K562 (cell line): ENCODE measurements around the gene SERTAD1. TPM values are rescaled to one million over a fixed set of nuclear protein-coding genes. Genes with fewer than 3 reads are reported as not detected.

Source experiments
- ATAC-seq: fragments of 200-7000 bp; cut with Tn5 transposase; 3 replicates; pipeline ENCODE4 v1.9.1; 2020; ENCODE audit warnings: moderate library complexity
- BruUV-seq: library from RNA; stranded (reverse); fragments of 400-500 nt; replicated peaks from 2 replicates; lab custom pipeline; 2021; lab: Mats Ljungman, UMichigan
- CTCF ChIA-PET: fragments of 300-600 bp; formaldehyde crosslinking; extraction: SDS; loops from one replicate; lab custom pipeline; 2021; ENCODE audit warnings: low intra/inter-chr PET ratio; lab: Yijun Ruan, JAX
- POLR2A ChIA-PET: fragments of 300-600, 350-650 bp; sonication (Branson Sonifier 250); formaldehyde crosslinking; extraction: SDS; loops from one replicate; lab custom pipeline; 2021; ENCODE audit warnings: antibody characterized with exemption, inconsistent platforms; lab: Yijun Ruan, JAX
- DNase-seq, 4 experiments: peaks; one replicate each; pipeline versions ENCODE4 v3.0.0 to v3.0.0-alpha.2; 2011 to 2018; ENCODE audit warnings: low spot score in 3 of 4, mixed read lengths in 3 of 4; ENCODE audit errors: extremely low read depth in 1 of 4
- FAIRE-seq: peaks from 2 replicates; lab custom pipeline; 2011; peaks lifted over from hg19 to GRCh38; lab: Jason Lieb, UNC
- H2AFZ ChIP-seq: 2 replicates; pipeline ENCODE4 v1.6.0; 2011; ENCODE audit warnings: low read depth, low read length, control low read depth, inconsistent platforms
- H3K27ac ChIP-seq: fragments of 200-600 bp; 3 replicates; pipeline ENCODE4 v1.8.0; 2011; ENCODE audit warnings: low read depth, mild to moderate bottlenecking, control low read depth, inconsistent platforms, low read length, moderate library complexity, mixed read lengths; ENCODE audit errors: extremely low read depth
- H3K27me3 ChIP-seq, 2 experiments: fragments of 300-600 bp in 1 of 2; 2 replicates in 1 of 2; 3 replicates in 1 of 2; pipeline versions ENCODE4 v1.6.0 to v1.8.0; 2011; ENCODE audit warnings: inconsistent platforms in 2 of 2, low read length in 2 of 2, mild to moderate bottlenecking in 1 of 2, mixed read lengths in 1 of 2, moderate library complexity in 1 of 2; ENCODE audit not compliant: control insufficient read depth in 2 of 2, insufficient read depth in 2 of 2
- H3K36me3 ChIP-seq: fragments of 300-600 bp; 3 replicates; pipeline ENCODE4 v1.8.0; 2011; ENCODE audit warnings: mild to moderate bottlenecking, low read length, inconsistent platforms; ENCODE audit not compliant: control insufficient read depth, insufficient read depth
- H3K4me1 ChIP-seq, 2 experiments: fragments of 200-600 bp in 1 of 2; replicated peaks in 1 of 2; 2 replicates in 1 of 2; 3 replicates in 1 of 2; pipeline versions ENCODE4 v1.5.1 to v1.8.0; 2011; ENCODE audit warnings: inconsistent platforms in 2 of 2, low read length in 2 of 2, mild to moderate bottlenecking in 1 of 2, mixed read lengths in 1 of 2, moderate library complexity in 1 of 2; ENCODE audit not compliant: control insufficient read depth in 2 of 2, insufficient read depth in 2 of 2
- H3K4me2 ChIP-seq: 2 replicates; pipeline ENCODE4 v1.6.1; 2011; ENCODE audit warnings: low read length, control low read depth, inconsistent platforms, mixed read lengths; ENCODE audit not compliant: insufficient read depth
- H3K4me3 ChIP-seq: fragments of 200-600 bp; sonication (generic), shearing (Covaris generic); 2 replicates; pipeline ENCODE4 v1.5.1; 2016; ENCODE audit warnings: control low read depth, inconsistent platforms
- H3K79me2 ChIP-seq: fragments of 200-600 bp; 3 replicates; pipeline ENCODE4 v1.8.0; 2011; ENCODE audit warnings: low read length, inconsistent platforms; ENCODE audit not compliant: control insufficient read depth, insufficient read depth
- H3K9ac ChIP-seq, 2 experiments: 2 replicates each; pipeline versions ENCODE4 v1.6.0 to v1.6.1; 2011; ENCODE audit warnings: low read depth in 2 of 2, low read length in 2 of 2, control low read depth in 1 of 2, inconsistent platforms in 1 of 2, mild to moderate bottlenecking in 1 of 2, mixed read lengths in 1 of 2; ENCODE audit not compliant: insufficient read depth in 1 of 2
- H3K9me1 ChIP-seq: one replicate; pipeline ENCODE4 v1.6.0; 2011; ENCODE audit warnings: inconsistent platforms, mild to moderate bottlenecking, low read length, moderate library complexity; ENCODE audit not compliant: control insufficient read depth, insufficient read depth
- H3K9me3 ChIP-seq: replicated peaks from 2 replicates; pipeline ENCODE4 v1.5.1; 2011; ENCODE audit warnings: low read depth, low read length, inconsistent platforms; ENCODE audit not compliant: control insufficient read depth, insufficient read depth
- H4K20me1 ChIP-seq: replicated peaks from 2 replicates; pipeline ENCODE4 v1.6.1; 2011; ENCODE audit warnings: low read length, inconsistent platforms, mixed read lengths; ENCODE audit not compliant: control insufficient read depth, insufficient read depth
- BRD4 ChIP-seq: fragments of 200-600 bp; sonication (generic); IDR thresholded peaks from 2 replicates; pipeline ENCODE4 v1.6.1; 2017; ENCODE audit warnings: inconsistent platforms
- CREB3 ChIP-seq: fragments of 450-650 bp; conservative IDR thresholded peaks from 2 replicates; pipeline ENCODE4 v1.6.1; 2016; ENCODE audit warnings: missing genetic modification characterization, low read depth, mild to moderate bottlenecking, missing compliant biosample characterization, moderate library complexity
- EWSR1 ChIP-seq: fragments of 450-650 bp; IDR thresholded peaks from 2 replicates; pipeline ENCODE4 v1.6.1; 2018; ENCODE audit warnings: borderline replicate concordance, mild to moderate bottlenecking, low read depth, moderate library complexity; ENCODE audit not compliant: partially characterized antibody
- FOXJ2 ChIP-seq: fragments of 200-800 bp; sonication (Bioruptor generic); IDR thresholded peaks from 2 replicates; pipeline ENCODE4 v1.6.1; 2016; ENCODE audit warnings: missing genetic modification characterization, missing compliant biosample characterization
- HMG20A ChIP-seq: fragments of 450-650 bp; formaldehyde crosslinking; conservative IDR thresholded peaks from 2 replicates; pipeline ENCODE4 v1.4.0; 2020; ENCODE audit warnings: mild to moderate bottlenecking, mixed read lengths
- MAFG ChIP-seq: fragments of 450-650 bp; conservative IDR thresholded peaks from 2 replicates; pipeline ENCODE4 v1.6.1; 2016; ENCODE audit warnings: missing genetic modification characterization, missing compliant biosample characterization
- MTA2 ChIP-seq: fragments of 450-650 bp; IDR thresholded peaks from 2 replicates; pipeline ENCODE4 v1.6.1; 2016; ENCODE audit warnings: low read depth
- NEUROD1 ChIP-seq: fragments of 150-350 bp; IDR thresholded peaks from 2 replicates; pipeline ENCODE4 v1.6.1; 2014; ENCODE audit warnings: borderline replicate concordance, low read length, low read depth; ENCODE audit not compliant: partially characterized antibody
- PBX2 ChIP-seq, 2 experiments: IDR thresholded peaks in 1 of 2; conservative IDR thresholded peaks in 1 of 2; 2 replicates each; pipeline ENCODE4 v1.6.1; 2016; ENCODE audit warnings: low read depth in 2 of 2, mild to moderate bottlenecking in 1 of 2, missing compliant biosample characterization in 1 of 2, missing genetic modification characterization in 1 of 2, moderate library complexity in 1 of 2
- PYGO2 ChIP-seq: fragments of 450-650 bp; IDR thresholded peaks from 2 replicates; pipeline ENCODE4 v1.6.1; 2016; ENCODE audit warnings: mild to moderate bottlenecking, missing genetic modification characterization, moderate library complexity, missing compliant biosample characterization
- RFX7 ChIP-seq: fragments of 250-450 bp; sonication (Bioruptor Pico); IDR thresholded peaks from 2 replicates; pipeline ENCODE4 v1.5.1; 2021; ENCODE audit warnings: mild to moderate bottlenecking
- RHOXF2B ChIP-seq: fragments of 250-450 bp; sonication (Bioruptor Pico); conservative IDR thresholded peaks from 2 replicates; pipeline ENCODE4 v1.5.1; 2021
- SMARCA4 ChIP-seq: fragments of 450-650 bp; IDR thresholded peaks from 2 replicates; pipeline ENCODE4 v1.6.1; 2016
- STAT5B ChIP-seq: fragments of 250-450 bp; sonication (Bioruptor Pico); IDR thresholded peaks from 2 replicates; pipeline ENCODE4 v1.8.0; 2021; ENCODE audit warnings: mild to moderate bottlenecking, inconsistent platforms
- TCFL5 ChIP-seq: fragments of 250-450 bp; sonication (Bioruptor Pico); conservative IDR thresholded peaks from 2 replicates; pipeline ENCODE4 v1.6.1; 2021; ENCODE audit warnings: mild to moderate bottlenecking, moderate library complexity, matching md5 sums
- WHSC1 ChIP-seq: IDR thresholded peaks from one replicate; pipeline ENCODE4 v1.6.1; 2012; ENCODE audit warnings: low read length, control low read depth, inconsistent platforms
- ZNF507 ChIP-seq: conservative IDR thresholded peaks from 2 replicates; pipeline ENCODE4 v1.6.1; 2017; ENCODE audit warnings: missing genetic modification characterization, missing compliant biosample characterization
- WGBS: fragments of 100-300 bp; shearing (Covaris generic); methylation state at CpG from one replicate; pipeline ENCODE4 v1.1.6; 2016; ENCODE audit warnings: low coverage, mixed read lengths; ENCODE audit not compliant: insufficient coverage; ENCODE audit errors: missing lambda C conversion rate; 5-methylcytosine and 5-hydroxymethylcytosine counted together
- in situ Hi-C: fragments of 300-500 bp; cut with MboI; formaldehyde crosslinking; loops from 4 replicates; pipeline ENCODE4 v1.15.0; 2018; ENCODE audit warnings: inconsistent platforms, mixed read lengths
- intact Hi-C: fragments of 100-400 bp; cut with micrococcal nuclease; formaldehyde crosslinking; loops from 2 replicates; pipeline ENCODE4 v1.14.2; 2022
- polyA plus RNA-seq, 8 experiments: library from polyadenylated mRNA; depleted of rRNA in 4 of 8; stranded (reverse) in 5 of 8; unstranded in 3 of 8; fragments of >200 nt; fragmentation: Nextera tagmentation in 2 of 8; fragmentation: Illumina TruSeq in 1 of 8; extraction: Ambion mirVana in 2 of 8; extraction: Trizol in 1 of 8; gene quantifications; 2 replicates each; pipeline versions ENCODE4 v1.2.1 to v1.2.3, GENCODE V29; 2011 to 2014; ENCODE audit warnings: inconsistent platforms in 1 of 8, missing spikeins in 1 of 8
- total RNA-seq, 7 experiments: library from RNA; depleted of rRNA in 6 of 7; stranded (reverse); fragments of >200 nt in 6 of 7; fragmentation: Illumina TruSeq in 2 of 7; extraction: Trizol in 2 of 7; gene quantifications; 2 replicates each; pipeline versions ENCODE4 v1.2.1 to v1.2.3, GENCODE V29; 2011 to 2021; ENCODE audit warnings: low replicate concordance in 1 of 7
- TF ChIP-seq, protein P1 (sequence below): IDR thresholded peaks from 2 replicates; pipeline ENCODE4 v1.6.1; 2014; ENCODE audit warnings: antibody characterized with exemption

SERTAD1 gene
- total and polyA plus RNA-seq, 9 of the 15 experiments (the other 6 are each of a cell fraction or from before 2014, with no cell fraction given), result 0.15 to 8.7 (median 4.9) TPM

- Histone ChIP-seq H3K36me3 (no peaks in the 10 kb centered on the region), H3K4me3 (no peak overlapping the region), H3K9me1 (no peaks in the 10 kb centered on the region), H3K4me2 (no peak overlapping the region), H3K79me2 (no peaks in the 10 kb centered on the region), H4K20me1 (no peaks in the 10 kb centered on the region), H3K9ac (no peak overlapping the region), H3K4me1 (peaks cover 6 to 21% of the 10 kb centered on the region in 2 experiments; a peak in 3 of 5 replicates), H3K27me3 (peaks cover 0 to 14% of the 10 kb centered on the region in 2 experiments; a peak in 3 of 5 replicates), H3K9me3 (no peaks in the 10 kb centered on the region), H2AFZ (no peak overlapping the region), H3K27ac (no peak overlapping the region)
- POLR2A ChIA-PET, result interaction anchor here (1.2 kb wide), 1 partner anchor 9 kb away, joined by 9 read pairs; no protein-coding TSS in a partner anchor
- CTCF ChIA-PET, result no interaction called here
- BruUV-seq, result no TSS peak
- TF ChIP-seq ZNF507 (tag), result no peak
- no peak for TF ChIP-seq MAFG
- no peak for TF ChIP-seq SMARCA4
- TF ChIP-seq RHOXF2B (CRISPR knock-in tag), result no peak
- TF ChIP-seq CREB3 (tag), result no peak
- TF ChIP-seq NEUROD1, result no peak
- TF ChIP-seq HMG20A (CRISPR knock-in tag), result no peak
- TF ChIP-seq RFX7 (CRISPR knock-in tag), result no peak
- TF ChIP-seq PBX2 (CRISPR knock-in tag; IDR thresholded peaks at IDR 0.05; ENCODE audit: low read depth), result no peak
- TF ChIP-seq PBX2 (tag; conservative IDR thresholded peaks at IDR 0.05; ENCODE audit: low read depth), result no peak
- TF ChIP-seq BRD4, result no peak
- no peak for TF ChIP-seq MTA2
- TF ChIP-seq, protein P1, sequence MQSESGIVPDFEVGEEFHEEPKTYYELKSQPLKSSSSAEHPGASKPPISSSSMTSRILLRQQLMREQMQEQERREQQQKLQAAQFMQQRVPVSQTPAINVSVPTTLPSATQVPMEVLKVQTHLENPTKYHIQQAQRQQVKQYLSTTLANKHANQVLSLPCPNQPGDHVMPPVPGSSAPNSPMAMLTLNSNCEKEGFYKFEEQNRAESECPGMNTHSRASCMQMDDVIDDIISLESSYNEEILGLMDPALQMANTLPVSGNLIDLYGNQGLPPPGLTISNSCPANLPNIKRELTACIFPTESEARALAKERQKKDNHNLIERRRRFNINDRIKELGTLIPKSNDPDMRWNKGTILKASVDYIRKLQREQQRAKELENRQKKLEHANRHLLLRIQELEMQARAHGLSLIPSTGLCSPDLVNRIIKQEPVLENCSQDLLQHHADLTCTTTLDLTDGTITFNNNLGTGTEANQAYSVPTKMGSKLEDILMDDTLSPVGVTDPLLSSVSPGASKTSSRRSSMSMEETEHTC, result no peak
- no peak for TF ChIP-seq FOXJ2 (tag)
- no peak for TF ChIP-seq EWSR1
- no peak for TF ChIP-seq PYGO2 (tag)
- TF ChIP-seq WHSC1, result no peak
- TF ChIP-seq STAT5B, result no peak
- TF ChIP-seq TCFL5 (CRISPR knock-in tag), result no peak
- DNase-seq (no peak), FAIRE-seq (no peak), ATAC-seq (no peak)
- in situ Hi-C loops, result no loop called here
- WGBS, result 11% methylated on average over 3 of the region's 3 CpGs
- intact Hi-C loops, result no loop called here
Observed at GRCh38 chr19:40388481-40388880, 37.3 kb downstream of the SERTAD1 start.
